Type B pancreatic cell (in vitro differentiated cells): ENCODE data around the gene PLXDC1. TPM values are rescaled to one million over a fixed set of nuclear protein-coding genes. Genes with fewer than 3 reads are reported as not detected.
A peak's percentile ranks its signal among the peaks of the same experiment; 100 is the strongest.

Experiments
- DNase-seq: peaks from one replicate; pipeline ENCODE4 v3.0.0; 2021; ENCODE audit warnings: mixed read lengths; ENCODE audit not compliant: unreplicated experiment; ENCODE audit errors: extremely low spot score
- H3K27ac Mint-ChIP-seq: 2 replicates; pipeline ENCODE4 v1.8.0; 2021; ENCODE audit warnings: mild to moderate bottlenecking, mixed read lengths
- H3K27me3 Mint-ChIP-seq: 2 replicates; pipeline ENCODE4 v1.8.0; 2021; ENCODE audit warnings: mixed read lengths
- H3K36me3 Mint-ChIP-seq: 2 replicates; pipeline ENCODE4 v1.8.0; 2021; ENCODE audit warnings: mixed read lengths
- H3K4me1 Mint-ChIP-seq: one replicate; pipeline ENCODE4 v1.8.0; 2021; ENCODE audit warnings: mixed read lengths; ENCODE audit not compliant: unreplicated experiment
- H3K4me3 Mint-ChIP-seq: 2 replicates; pipeline ENCODE4 v1.8.0; 2021; ENCODE audit warnings: mild to moderate bottlenecking, mixed read lengths
- H3K9me3 Mint-ChIP-seq: 2 replicates; pipeline ENCODE4 v1.8.0; 2021; ENCODE audit warnings: mixed read lengths
- total RNA-seq: library from RNA; stranded (reverse); gene quantifications from 2 replicates; pipeline ENCODE4 v1.2.1, GENCODE V29; 2021; ENCODE audit warnings: low replicate concordance
- TF ChIP-seq, protein P1 (sequence below): fragments of 200-600 bp; sonication (generic); conservative IDR thresholded peaks from 2 replicates; pipeline ENCODE4 v1.5.0; 2021; ENCODE audit warnings: antibody characterized with exemption, mild to moderate bottlenecking

Gene PLXDC1
- total RNA-seq, 1 donor from 2014 or later, result 5.0 TPM

DNA sequence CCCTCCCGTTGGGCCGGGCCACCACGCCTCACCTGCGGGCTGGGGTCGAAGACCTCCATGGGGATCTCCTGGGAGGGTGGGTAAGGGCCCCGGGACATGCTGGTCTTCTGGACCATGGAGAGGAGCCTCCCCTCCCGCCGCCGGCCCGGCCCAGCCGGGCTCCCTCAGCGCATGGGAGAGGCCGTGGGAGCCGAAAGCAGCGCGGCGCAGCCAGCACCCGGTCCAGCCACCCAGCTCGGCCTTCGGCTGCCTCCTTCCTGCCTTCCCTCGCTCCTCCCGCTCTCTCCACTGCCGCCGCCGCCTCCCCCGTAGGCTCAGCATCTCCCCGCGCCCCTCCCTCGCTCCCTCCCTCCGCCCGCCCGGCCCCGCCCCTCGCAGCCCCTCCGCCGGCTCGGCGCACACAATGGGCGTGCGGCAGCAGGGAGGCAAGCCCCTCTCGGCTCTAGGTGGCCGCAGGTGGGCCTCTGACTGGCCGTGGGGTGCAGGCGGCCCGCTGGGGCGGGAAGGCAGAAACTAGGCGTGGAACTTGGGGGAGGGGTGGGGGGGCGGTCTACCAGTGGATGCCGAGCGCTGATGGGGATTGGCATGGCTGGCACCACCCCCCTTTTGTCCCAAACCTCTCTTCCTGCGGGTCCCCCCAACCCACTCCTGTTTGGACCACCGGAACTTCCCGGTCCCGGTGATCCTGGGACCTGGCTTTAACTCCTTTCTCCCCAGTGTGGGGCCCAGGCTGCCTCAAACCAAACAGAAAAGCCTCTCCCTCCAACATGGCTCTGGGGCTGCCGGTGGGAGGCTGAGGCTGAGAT, 46.1 kb upstream of the PLXDC1 start, which contains the start of gene CACNB1:
Gene CACNB1 (minus strand): TSS at position 290 of the 806 bp plus-strand sequence. CDS start 174 bp downstream, at position 116.
- Mint-ChIP-seq H3K27me3 (no peaks in the 10 kb centered on the region), H3K27ac (peak within 1 kb of the TSS; percentile 43), H3K4me1 (peaks cover 20% of the 10 kb centered on the region), H3K36me3 (peaks cover 14% of the 10 kb centered on the region), H3K9me3 (no peaks in the 10 kb centered on the region), H3K4me3 (peak within 1 kb of the TSS; percentile 92)
- peak; percentile 82 for DNase-seq
- TF ChIP-seq, protein P1, sequence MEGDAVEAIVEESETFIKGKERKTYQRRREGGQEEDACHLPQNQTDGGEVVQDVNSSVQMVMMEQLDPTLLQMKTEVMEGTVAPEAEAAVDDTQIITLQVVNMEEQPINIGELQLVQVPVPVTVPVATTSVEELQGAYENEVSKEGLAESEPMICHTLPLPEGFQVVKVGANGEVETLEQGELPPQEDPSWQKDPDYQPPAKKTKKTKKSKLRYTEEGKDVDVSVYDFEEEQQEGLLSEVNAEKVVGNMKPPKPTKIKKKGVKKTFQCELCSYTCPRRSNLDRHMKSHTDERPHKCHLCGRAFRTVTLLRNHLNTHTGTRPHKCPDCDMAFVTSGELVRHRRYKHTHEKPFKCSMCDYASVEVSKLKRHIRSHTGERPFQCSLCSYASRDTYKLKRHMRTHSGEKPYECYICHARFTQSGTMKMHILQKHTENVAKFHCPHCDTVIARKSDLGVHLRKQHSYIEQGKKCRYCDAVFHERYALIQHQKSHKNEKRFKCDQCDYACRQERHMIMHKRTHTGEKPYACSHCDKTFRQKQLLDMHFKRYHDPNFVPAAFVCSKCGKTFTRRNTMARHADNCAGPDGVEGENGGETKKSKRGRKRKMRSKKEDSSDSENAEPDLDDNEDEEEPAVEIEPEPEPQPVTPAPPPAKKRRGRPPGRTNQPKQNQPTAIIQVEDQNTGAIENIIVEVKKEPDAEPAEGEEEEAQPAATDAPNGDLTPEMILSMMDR, result no peak

DNA sequence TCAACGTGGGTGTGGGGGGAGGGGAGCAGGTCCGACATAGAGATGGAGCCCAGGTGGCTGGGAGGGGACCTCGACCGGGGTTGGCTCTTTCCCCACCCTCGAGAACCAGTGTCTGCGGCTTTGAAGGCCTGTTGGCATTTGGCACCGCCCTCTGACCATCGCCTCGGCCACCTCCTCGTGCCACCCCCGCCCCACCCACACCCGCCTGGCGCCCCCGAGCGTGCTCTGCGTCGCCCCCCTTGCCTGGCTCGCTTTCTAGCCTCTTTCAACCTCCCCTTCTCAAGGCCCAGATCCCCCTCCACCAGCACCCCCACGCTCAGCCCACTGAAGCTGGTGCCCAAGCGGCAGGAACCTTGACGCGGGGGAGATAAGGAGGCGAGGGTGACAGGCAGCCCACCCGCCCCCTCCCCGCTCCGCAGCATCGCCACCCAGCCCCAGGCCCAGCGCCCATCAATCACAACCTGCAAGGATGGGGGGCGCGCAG, 45.4 kb upstream of the PLXDC1 start:
- Mint-ChIP-seq H3K4me1 (peaks cover 16% of the 10 kb centered on the region), H3K27ac (no peak overlapping the region), H3K27me3 (no peaks in the 10 kb centered on the region), H3K36me3 (peaks cover 10% of the 10 kb centered on the region), H3K9me3 (no peaks in the 10 kb centered on the region), H3K4me3 (peak overlapping the region; percentile 76)
- TF ChIP-seq, protein P1, result no peak
- no peak for DNase-seq

DNA sequence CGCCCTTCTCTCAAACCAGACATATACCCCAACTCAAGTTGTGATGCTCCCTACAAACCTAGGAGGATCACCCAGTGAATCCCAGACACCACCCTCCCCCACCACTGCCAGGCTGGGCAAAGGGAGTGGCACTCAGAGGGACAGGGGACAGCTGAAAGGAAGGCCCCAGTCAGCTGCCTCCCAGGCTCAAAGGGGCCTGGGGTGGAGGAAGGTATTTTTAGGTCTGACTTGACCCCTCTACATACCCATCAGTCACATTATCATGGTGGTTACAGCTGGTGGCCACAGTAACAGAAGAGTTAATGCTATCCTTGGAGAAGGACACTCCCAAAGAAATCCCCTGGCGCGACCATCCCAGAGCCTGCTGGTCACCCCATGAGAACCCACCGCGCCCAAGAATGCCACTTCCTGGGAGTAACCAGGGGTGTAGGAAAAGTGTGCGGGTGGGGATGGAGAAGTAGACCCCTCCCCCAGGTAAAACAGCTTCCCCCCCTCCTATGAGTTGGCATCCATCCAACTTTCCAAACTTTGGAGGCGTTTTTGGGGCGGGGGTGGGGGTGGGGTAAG, 44.9 kb upstream of the PLXDC1 start:
- H3K27me3 Mint-ChIP-seq, result no peaks in the 10 kb centered on the region
- no peak for DNase-seq
- peak overlapping the region; percentile 72 for H3K4me3 Mint-ChIP-seq
- H3K9me3 Mint-ChIP-seq, result no peaks in the 10 kb centered on the region
- TF ChIP-seq, protein P1, result no peak
- H3K27ac Mint-ChIP-seq, result no peak overlapping the region
- peaks cover 10% of the 10 kb centered on the region for H3K36me3 Mint-ChIP-seq
- H3K4me1 Mint-ChIP-seq, result peaks cover 16% of the 10 kb centered on the region

DNA sequence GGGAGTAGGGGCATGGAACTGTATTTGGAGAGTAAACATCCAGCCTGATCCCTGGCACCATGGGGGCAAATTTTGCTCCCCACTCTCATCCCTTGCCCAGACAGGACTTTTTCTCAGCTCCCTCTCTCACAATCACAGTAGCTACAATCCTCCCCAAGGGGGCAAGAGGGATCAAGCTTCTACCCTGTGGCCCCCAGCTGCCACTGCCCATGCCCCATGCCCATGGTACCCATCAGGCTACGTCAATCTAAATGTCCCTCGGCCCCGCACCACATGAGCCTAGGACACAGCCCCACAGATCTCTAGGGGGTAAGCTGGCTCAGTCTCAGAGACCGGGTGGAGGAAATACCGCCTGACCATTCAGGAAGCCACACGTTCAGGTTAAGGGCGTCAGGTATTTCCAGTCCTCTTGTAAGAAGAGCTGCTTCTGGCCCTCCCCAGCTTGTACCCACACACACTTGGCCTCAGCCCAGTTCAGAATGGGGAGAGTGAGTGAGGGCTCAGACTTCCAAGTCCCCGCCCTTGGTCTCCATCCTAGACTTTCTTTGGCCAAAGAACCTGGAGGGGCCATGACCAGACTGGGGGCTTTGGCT, 44.2 kb upstream of the PLXDC1 start:
- Mint-ChIP-seq H3K9me3 (no peaks in the 10 kb centered on the region), H3K36me3 (peaks cover 6% of the 10 kb centered on the region), H3K4me3 (peak overlapping the region; percentile 72), H3K27ac (no peak overlapping the region), H3K4me1 (peaks cover 12% of the 10 kb centered on the region), H3K27me3 (no peaks in the 10 kb centered on the region)
- TF ChIP-seq, protein P1, result no peak
- no peak for DNase-seq

DNA sequence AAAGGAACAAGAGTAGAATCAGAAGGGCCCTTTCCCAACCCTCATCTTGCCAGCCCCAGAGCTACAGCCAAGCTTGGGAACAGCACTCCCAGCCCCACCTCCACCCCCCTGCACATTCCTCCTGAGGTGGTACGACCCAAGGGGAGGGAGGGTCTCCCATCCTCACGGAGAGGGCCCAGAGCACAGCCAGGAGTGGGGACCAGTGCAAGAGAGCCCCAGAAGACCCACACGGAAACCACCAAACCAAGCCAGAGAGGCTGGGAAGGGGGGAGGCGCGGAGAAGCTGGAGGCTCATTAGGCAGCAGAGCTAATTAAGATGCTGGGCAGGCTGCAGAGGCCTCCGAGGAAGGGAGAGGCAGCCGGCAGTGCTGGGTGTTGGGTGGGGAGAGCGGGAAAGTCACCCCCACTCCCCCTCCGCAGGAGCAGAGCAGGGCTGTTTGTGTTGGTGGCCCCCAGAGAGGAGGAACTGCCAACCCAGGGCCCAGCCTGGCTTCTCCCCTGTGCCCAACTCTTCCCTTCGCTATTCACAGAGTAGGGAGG, 43.6 kb upstream of the PLXDC1 start:
- no peak for DNase-seq
- Mint-ChIP-seq H3K4me1 (peaks cover 11% of the 10 kb centered on the region), H3K27me3 (no peaks in the 10 kb centered on the region), H3K4me3 (no peak overlapping the region), H3K27ac (no peak overlapping the region), H3K36me3 (peaks cover 5% of the 10 kb centered on the region), H3K9me3 (no peaks in the 10 kb centered on the region)
- TF ChIP-seq, protein P1, result no peak
